Esophagus squamous epithelium (tissue), 5 donors: ENCODE data around the gene ETV6. TPM values are rescaled to one million over a fixed set of nuclear protein-coding genes. Genes with fewer than 3 reads are reported as not detected.
"Not testable (repeated sequence)": the region's sequence is repeated elsewhere in the genome, so short reads cannot be mapped to it uniquely, and the experiment has no call there.

Experiments
- DNase-seq: peaks from one replicate; lab custom pipeline; 2025; lab: John Stamatoyannopoulos, UW
- H3K27ac ChIP-seq, 4 donors: fragments of 200-600 bp; sonication (generic); one replicate each; pipeline ENCODE4 v1.5.1; 2016 to 2019; ENCODE audit warnings: mild to moderate bottlenecking in 1 of 4
- H3K27me3 ChIP-seq, 4 donors: fragments of 200-600 bp; sonication (generic); 1 replicate in 3 of 4; 2 replicates in 1 of 4; pipeline versions ENCODE4 v1.5.1 to v1.6.0; 2017 to 2021; ENCODE audit warnings: antibody characterized with exemption in 1 of 4
- H3K36me3 ChIP-seq, 3 donors: fragments of 200-600 bp; sonication (generic); one replicate each; pipeline ENCODE4 v1.5.1; 2016 to 2019
- H3K4me1 ChIP-seq, 3 donors: fragments of 200-600 bp; sonication (generic); one replicate each; pipeline ENCODE4 v1.5.1; 2017 to 2019
- H3K4me3 ChIP-seq, 4 donors: fragments of 200-600 bp; sonication (generic); 1 replicate in 3 of 4; 2 replicates in 1 of 4; pipeline ENCODE4 v1.5.1; 2016 to 2019; ENCODE audit warnings: mild to moderate bottlenecking in 2 of 4, moderate library complexity in 1 of 4
- H3K9me3 ChIP-seq, 3 donors: fragments of 200-600 bp; sonication (generic); one replicate each; pipeline ENCODE4 v1.5.1; 2016 to 2019
- POLR2A ChIP-seq, 4 donors: fragments of 450-650 bp; IDR thresholded peaks; one replicate each; pipeline ENCODE4 v1.6.1; 2017; ENCODE audit warnings: antibody characterized with exemption in 4 of 4, mild to moderate bottlenecking in 4 of 4, moderate library complexity in 3 of 4
- WGBS, 2 donors: methylation state at CpG; one replicate each; pipeline ENCODE4 v1.1.5; 2018; 5-methylcytosine and 5-hydroxymethylcytosine counted together
- intact Hi-C: fragments of 100-400 bp; cut with DNase I; formaldehyde crosslinking; loops from one replicate; pipeline ENCODE4 v1.15.0; 2022
- total RNA-seq, 4 donors: library from RNA; depleted of rRNA; stranded (reverse); fragments of >200 nt; gene quantifications; one replicate each; pipeline ENCODE4 v1.1.0, GENCODE V29; 2016
- TF ChIP-seq, protein P1 (sequence below), 6 experiments: fragments of 450-650 bp in 4 of 6; fragments of 200-600 bp in 2 of 6; sonication (generic) in 2 of 6; IDR thresholded peaks; one replicate each; pipeline ENCODE4 v1.5.1; 2016 to 2019; ENCODE audit warnings: antibody characterized with exemption in 6 of 6, mild to moderate bottlenecking in 4 of 6, moderate library complexity in 4 of 6
- donor health status: DM: yes; HTN: yes; CAD: no.

ETV6 gene
- total RNA-seq, 4 donors from 2014 or later, result 11.3 to 17.3 (median 13.8) TPM

DNA sequence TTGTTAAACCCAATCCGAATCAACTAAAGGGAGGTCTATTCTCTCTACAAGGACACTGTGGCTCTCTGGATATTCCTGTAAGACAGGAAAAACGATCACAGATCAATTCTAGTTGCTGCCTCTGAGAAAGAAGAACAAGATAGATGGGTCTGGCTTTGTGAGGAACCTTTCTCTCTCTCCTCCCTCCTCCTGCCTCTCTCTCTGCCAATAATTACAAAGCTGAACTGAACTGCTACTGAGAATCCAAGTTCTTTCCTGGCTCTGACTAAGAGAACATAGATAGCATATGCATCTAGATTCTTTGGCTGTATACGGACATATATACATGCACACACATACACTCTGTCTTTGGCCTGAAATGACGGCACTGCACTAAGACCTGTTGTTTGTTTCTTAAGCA lies 27.6 kb downstream of the ETV6 start:
- peaks cover 0 to 8% (median 0%) of the 10 kb centered on the region in 3 donors for H3K36me3 ChIP-seq
- no peaks in the 10 kb centered on the region for H3K27me3 ChIP-seq
- no peak for TF ChIP-seq POLR2A (IDR thresholded peaks at IDR 0.05)
- TF ChIP-seq, protein P1, sequence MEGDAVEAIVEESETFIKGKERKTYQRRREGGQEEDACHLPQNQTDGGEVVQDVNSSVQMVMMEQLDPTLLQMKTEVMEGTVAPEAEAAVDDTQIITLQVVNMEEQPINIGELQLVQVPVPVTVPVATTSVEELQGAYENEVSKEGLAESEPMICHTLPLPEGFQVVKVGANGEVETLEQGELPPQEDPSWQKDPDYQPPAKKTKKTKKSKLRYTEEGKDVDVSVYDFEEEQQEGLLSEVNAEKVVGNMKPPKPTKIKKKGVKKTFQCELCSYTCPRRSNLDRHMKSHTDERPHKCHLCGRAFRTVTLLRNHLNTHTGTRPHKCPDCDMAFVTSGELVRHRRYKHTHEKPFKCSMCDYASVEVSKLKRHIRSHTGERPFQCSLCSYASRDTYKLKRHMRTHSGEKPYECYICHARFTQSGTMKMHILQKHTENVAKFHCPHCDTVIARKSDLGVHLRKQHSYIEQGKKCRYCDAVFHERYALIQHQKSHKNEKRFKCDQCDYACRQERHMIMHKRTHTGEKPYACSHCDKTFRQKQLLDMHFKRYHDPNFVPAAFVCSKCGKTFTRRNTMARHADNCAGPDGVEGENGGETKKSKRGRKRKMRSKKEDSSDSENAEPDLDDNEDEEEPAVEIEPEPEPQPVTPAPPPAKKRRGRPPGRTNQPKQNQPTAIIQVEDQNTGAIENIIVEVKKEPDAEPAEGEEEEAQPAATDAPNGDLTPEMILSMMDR (IDR thresholded peaks at IDR 0.05), result no peak
- H3K4me1 ChIP-seq, result peaks cover 3 to 71% (median 28%) of the 10 kb centered on the region in 3 donors
- H3K9me3 ChIP-seq, result no peaks in the 10 kb centered on the region
- WGBS, 2 donors, result 47 to 60% methylated on average over 4 of the region's 4 CpGs
- H3K4me3 ChIP-seq, result no peak overlapping the region
- intact Hi-C loops, result no loop called here
- DNase-seq, result no peak
- peak overlapping the region in 1 of 4 donors; percentile 2 for H3K27ac ChIP-seq

DNA sequence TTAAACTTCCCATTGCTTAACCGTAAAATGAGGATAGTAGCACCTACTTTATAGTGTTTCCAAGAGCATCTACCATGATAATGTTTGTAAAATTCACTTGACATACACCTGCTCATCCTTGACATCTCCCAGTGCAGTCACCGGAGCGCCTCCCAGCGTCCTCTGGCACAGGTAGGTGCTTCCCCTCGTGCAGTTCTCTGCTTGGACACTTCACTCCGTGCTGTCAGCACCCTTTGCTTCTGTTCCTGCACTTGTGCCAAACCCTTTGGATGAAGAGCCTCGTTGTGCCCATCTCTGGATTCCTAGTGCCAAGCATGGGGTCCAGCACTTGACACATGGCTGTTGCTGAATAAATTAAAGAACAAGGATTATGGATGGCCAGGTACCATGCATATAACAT lies 28.3 kb downstream of the ETV6 start:
- no peaks in the 10 kb centered on the region for H3K9me3 ChIP-seq
- DNase-seq, result no peak
- no peak overlapping the region for H3K27ac ChIP-seq
- TF ChIP-seq, protein P1 (IDR thresholded peaks at IDR 0.05), result no peak
- WGBS, 2 donors, result 82 to 98% methylated on average over 7 of the region's 7 CpGs
- peaks cover 3 to 64% (median 28%) of the 10 kb centered on the region in 3 donors for H3K4me1 ChIP-seq
- no peak overlapping the region for H3K4me3 ChIP-seq
- intact Hi-C loops, result no loop called here
- peaks cover 0 to 8% (median 0%) of the 10 kb centered on the region in 3 donors for H3K36me3 ChIP-seq
- no peaks in the 10 kb centered on the region for H3K27me3 ChIP-seq

DNA sequence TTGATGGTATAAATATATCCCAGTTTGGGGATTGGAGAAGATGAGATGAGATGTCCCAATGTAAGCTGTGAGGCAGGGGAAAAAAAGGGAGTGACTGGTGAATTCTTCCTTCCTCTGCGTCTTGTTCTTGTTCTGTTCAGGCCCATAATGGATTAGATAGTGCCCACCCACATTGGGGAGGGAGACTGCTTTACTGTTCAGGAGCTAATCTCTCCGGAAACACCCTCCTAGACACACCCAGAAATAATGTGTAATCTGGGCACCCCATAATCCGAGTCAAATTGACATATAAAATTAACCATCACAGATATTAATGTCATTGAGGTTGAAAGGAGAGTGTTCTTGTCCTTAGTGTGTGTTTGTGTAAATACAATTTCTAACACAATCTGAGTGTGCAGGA lies 29.3 kb downstream of the ETV6 start:
- H3K36me3 ChIP-seq, result peaks cover 0 to 8% (median 0%) of the 10 kb centered on the region in 3 donors
- no peak overlapping the region for H3K27ac ChIP-seq
- no peak for TF ChIP-seq POLR2A (IDR thresholded peaks at IDR 0.05)
- TF ChIP-seq, protein P1 (IDR thresholded peaks at IDR 0.05), result no peak
- intact Hi-C loops, result no loop called here
- H3K4me1 ChIP-seq, result peaks cover 2 to 57% (median 27%) of the 10 kb centered on the region in 3 donors
- 80 to 82% methylated on average over 3 of the region's 3 CpGs for WGBS, 2 donors
- H3K9me3 ChIP-seq, result no peaks in the 10 kb centered on the region
- H3K27me3 ChIP-seq, result no peaks in the 10 kb centered on the region
- no peak overlapping the region for H3K4me3 ChIP-seq
- DNase-seq, result no peak

DNA sequence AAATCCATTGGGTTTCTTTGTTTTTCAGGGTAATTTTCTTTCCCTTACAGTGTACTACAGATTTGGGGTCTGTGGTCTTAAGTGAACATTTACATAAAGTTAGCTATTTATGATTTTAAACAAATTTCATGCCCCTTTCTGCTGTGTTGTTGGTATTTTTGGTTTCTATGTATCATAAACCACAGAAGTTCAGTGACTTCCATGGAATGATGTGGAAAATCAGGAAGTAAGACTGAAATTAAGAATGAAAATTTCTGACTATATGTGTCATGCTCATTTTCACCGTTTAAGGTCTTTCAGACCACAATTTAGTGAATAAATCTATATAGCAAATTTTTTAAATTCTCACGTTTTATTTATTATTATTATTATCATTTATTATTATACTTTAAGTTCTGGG lies 31.7 kb downstream of the ETV6 start:
- H3K27me3 ChIP-seq, result no peaks in the 10 kb centered on the region
- peaks cover 0 to 8% (median 0%) of the 10 kb centered on the region in 3 donors for H3K36me3 ChIP-seq
- WGBS, 2 donors, result 58 to 87% methylated on average over 2 of the region's 2 CpGs
- H3K4me3 ChIP-seq, result no peak overlapping the region
- H3K9me3 ChIP-seq, result no peaks in the 10 kb centered on the region
- no peak for DNase-seq
- no peak overlapping the region for H3K27ac ChIP-seq
- no peak for TF ChIP-seq POLR2A (IDR thresholded peaks at IDR 0.05)
- TF ChIP-seq, protein P1 (IDR thresholded peaks at IDR 0.05), result no peak
- intact Hi-C loops, result no loop called here
- peaks cover 0 to 57% (median 8%) of the 10 kb centered on the region in 3 donors for H3K4me1 ChIP-seq

DNA sequence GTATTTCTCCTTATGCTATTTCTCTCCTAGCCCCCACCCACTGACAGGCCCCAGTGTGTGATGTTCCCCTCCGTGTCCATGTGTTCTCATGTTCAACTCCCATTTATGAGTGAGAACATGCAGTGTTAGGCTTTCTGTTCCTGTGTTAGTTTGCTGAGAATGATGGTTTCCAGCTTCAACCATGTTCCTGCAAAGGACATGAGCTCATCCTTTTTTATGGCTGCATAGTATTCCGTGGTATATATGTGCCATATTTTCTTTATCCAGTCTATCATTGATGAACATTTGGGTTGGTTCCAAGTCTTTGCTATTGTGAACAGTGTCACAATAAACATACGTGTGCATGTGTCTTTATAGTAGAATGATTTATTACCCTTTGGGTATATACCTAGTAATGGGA lies 32.2 kb downstream of the ETV6 start:
- H3K27me3 ChIP-seq, DNase-seq, H3K27ac ChIP-seq, intact Hi-C loops, H3K4me3 ChIP-seq, H3K9me3 ChIP-seq, H3K36me3 ChIP-seq: not testable (repeated sequence)
- peaks cover 0 to 56% (median 6%) of the 10 kb centered on the region in 3 donors for H3K4me1 ChIP-seq
- 94% methylated on average over 3 of the region's 3 CpGs for WGBS, 2 donors

DNA sequence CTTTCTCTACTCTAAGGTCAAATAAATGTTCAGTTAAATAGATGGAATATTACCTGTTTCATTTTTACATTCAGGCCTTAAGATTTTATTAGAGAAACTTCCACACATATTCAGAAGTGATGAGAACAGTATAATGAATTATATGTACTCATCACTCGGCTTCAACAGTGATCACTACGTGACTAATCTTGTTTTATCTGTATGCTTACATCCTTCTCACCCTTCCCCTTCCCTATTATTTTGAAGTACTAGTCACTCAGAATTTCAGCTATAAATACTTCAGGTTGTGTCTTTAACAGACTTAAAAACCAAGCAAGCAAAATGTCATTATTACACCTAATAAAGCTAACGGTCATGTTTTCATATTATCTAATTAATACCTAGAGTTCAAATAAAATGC lies 34.9 kb downstream of the ETV6 start:
- no peak overlapping the region for H3K4me3 ChIP-seq
- no peak for TF ChIP-seq POLR2A (IDR thresholded peaks at IDR 0.05)
- TF ChIP-seq, protein P1 (IDR thresholded peaks at IDR 0.05), result no peak
- H3K27ac ChIP-seq, result no peak overlapping the region
- intact Hi-C loops, result no loop called here
- no peaks in the 10 kb centered on the region for H3K9me3 ChIP-seq
- H3K4me1 ChIP-seq, result peaks cover 11 to 65% (median 22%) of the 10 kb centered on the region in 3 donors
- no peaks in the 10 kb centered on the region for H3K27me3 ChIP-seq
- WGBS, 2 donors, result 40 to 56% methylated on average over 3 of the region's 3 CpGs
- DNase-seq, result no peak
- H3K36me3 ChIP-seq, result no peaks in the 10 kb centered on the region
